Activated CD8-positive, alpha-beta memory T cell treated with anti-CD3 and anti-CD28 coated beads, Interleukin-2, amount 10 ng/mL, durations not matched to agents 7 days and 5 days (primary cell): ENCODE measurements around the gene MDGA2. TPM values are rescaled to one million over a fixed set of nuclear protein-coding genes. Genes with fewer than 3 reads are reported as not detected.
"Not testable (repeated sequence)": the region's sequence is repeated elsewhere in the genome, so short reads cannot be mapped to it uniquely, and the experiment has no call there.

Experiments used
- ATAC-seq: fragments of 150-1000 bp; cut with Tn5 transposase; one replicate; pipeline ENCODE4 v1.10.0; 2021; ENCODE audit warnings: moderate library complexity
- CTCF ChIA-PET: fragments of 350-600 bp; sonication (Branson Sonifier 250); formaldehyde crosslinking; loops from one replicate; lab custom pipeline; 2021; ENCODE audit warnings: antibody characterized with exemption; lab: Charles Lee
- DNase-seq: peaks from one replicate; pipeline ENCODE4 v3.0.0-alpha.2; 2020
- H3K27ac Mint-ChIP-seq: one replicate; pipeline ENCODE4 v1.8.0; 2021; ENCODE audit warnings: mild to moderate bottlenecking, mixed read lengths
- H3K27me3 Mint-ChIP-seq: one replicate; pipeline ENCODE4 v1.8.0; 2021; ENCODE audit warnings: mixed read lengths
- H3K36me3 Mint-ChIP-seq: one replicate; pipeline ENCODE4 v1.8.0; 2021; ENCODE audit warnings: mild to moderate bottlenecking, mixed read lengths
- H3K4me1 Mint-ChIP-seq: one replicate; pipeline ENCODE4 v1.8.0; 2021; ENCODE audit warnings: mixed read lengths
- H3K4me3 Mint-ChIP-seq: one replicate; pipeline ENCODE4 v1.8.0; 2021; ENCODE audit warnings: mild to moderate bottlenecking, moderate library complexity, mixed read lengths
- H3K9me3 Mint-ChIP-seq: one replicate; pipeline ENCODE4 v1.8.0; 2022; ENCODE audit warnings: low read depth, mixed read lengths
- total RNA-seq, 2 experiments: library from RNA; stranded (reverse); gene quantifications; one replicate each; pipeline ENCODE4 v1.2.3, GENCODE V29; 2021

The MDGA2 gene
- total RNA-seq, 2 experiments from 2014 or later = not detected

- CTCF ChIA-PET = no interaction called here
Measured at GRCh38 chr14:47322751-47323150, 352.7 kb downstream of the MDGA2 start.

GRCh38 chr14:47302121-47302520 lies 373.3 kb downstream of the MDGA2 start:
- Mint-ChIP-seq H3K9me3 (peaks cover 2% of the 10 kb centered on the region), H3K27ac (no peak overlapping the region), H3K4me3 (no peak overlapping the region), H3K27me3 (no peaks in the 10 kb centered on the region), H3K36me3 (no peaks in the 10 kb centered on the region), H3K4me1 (no peaks in the 10 kb centered on the region)
- DNase-seq = no peak
- ATAC-seq = no peak
- CTCF ChIA-PET = no interaction called here

More at GRCh38 chr14:47322751-47323150, 352.7 kb downstream of the MDGA2 start:
- Mint-ChIP-seq H3K9me3 (peaks cover 20% of the 10 kb centered on the region), H3K4me3 (no peak overlapping the region), H3K27me3 (no peaks in the 10 kb centered on the region), H3K36me3 (no peaks in the 10 kb centered on the region), H3K4me1 (no peaks in the 10 kb centered on the region), H3K27ac (no peak overlapping the region)
- DNase-seq = no peak
- ATAC-seq = no peak

- CTCF ChIA-PET = no interaction called here
- Mint-ChIP-seq H3K36me3 (no peaks in the 10 kb centered on the region), H3K9me3 (peaks cover 5% of the 10 kb centered on the region), H3K4me3 (no peak overlapping the region), H3K27me3 (no peaks in the 10 kb centered on the region), H3K27ac (no peak overlapping the region), H3K4me1 (no peaks in the 10 kb centered on the region)
- DNase-seq = no peak
- no peak for ATAC-seq
Measured at GRCh38 chr14:47300796-47301195, 374.6 kb downstream of the MDGA2 start.

- CTCF ChIA-PET = no interaction called here
- Mint-ChIP-seq H3K4me1 (no peaks in the 10 kb centered on the region), H3K9me3 (peaks cover 3% of the 10 kb centered on the region), H3K27ac (no peak overlapping the region), H3K27me3 (no peaks in the 10 kb centered on the region), H3K4me3 (no peak overlapping the region), H3K36me3 (no peaks in the 10 kb centered on the region)
- DNase-seq (no peak), ATAC-seq (no peak)
Measured at GRCh38 chr14:47297374-47297773, 378.0 kb downstream of the MDGA2 start.

- Mint-ChIP-seq H3K4me3 (no peak overlapping the region), H3K4me1 (no peaks in the 10 kb centered on the region), H3K9me3 (peaks cover 2% of the 10 kb centered on the region), H3K27me3 (no peaks in the 10 kb centered on the region), H3K27ac (no peak overlapping the region), H3K36me3 (no peaks in the 10 kb centered on the region)
- CTCF ChIA-PET = no interaction called here
- no peak for ATAC-seq
- no peak for DNase-seq
Measured at GRCh38 chr14:47284283-47284682, 391.1 kb downstream of the MDGA2 start.

- H3K4me1 Mint-ChIP-seq, H3K36me3 Mint-ChIP-seq, ATAC-seq, CTCF ChIA-PET, DNase-seq, H3K4me3 Mint-ChIP-seq, H3K27ac Mint-ChIP-seq, H3K9me3 Mint-ChIP-seq, H3K27me3 Mint-ChIP-seq: not testable (repeated sequence)
Measured at GRCh38 chr14:47281761-47282160, 393.6 kb downstream of the MDGA2 start.

GRCh38 chr14:47278233-47278842 lies 397.1 kb downstream of the MDGA2 start:
- CTCF ChIA-PET = no interaction called here
- Mint-ChIP-seq H3K27me3 (no peaks in the 10 kb centered on the region), H3K9me3 (peaks cover 2% of the 10 kb centered on the region), H3K4me3 (no peak overlapping the region), H3K4me1 (no peaks in the 10 kb centered on the region), H3K27ac (no peak overlapping the region), H3K36me3 (no peaks in the 10 kb centered on the region)
- ATAC-seq = no peak
- peak; percentile 46 for DNase-seq

- Mint-ChIP-seq H3K27me3 (no peaks in the 10 kb centered on the region), H3K4me1 (no peaks in the 10 kb centered on the region), H3K27ac (no peak overlapping the region), H3K36me3 (no peaks in the 10 kb centered on the region), H3K9me3 (no peaks in the 10 kb centered on the region), H3K4me3 (no peak overlapping the region)
- ATAC-seq = no peak
- CTCF ChIA-PET = no interaction called here
- DNase-seq = no peak
Measured at GRCh38 chr14:47277703-47278102, 397.7 kb downstream of the MDGA2 start.

- Mint-ChIP-seq H3K9me3 (no peaks in the 10 kb centered on the region), H3K36me3 (no peaks in the 10 kb centered on the region), H3K27me3 (no peaks in the 10 kb centered on the region), H3K4me3 (no peak overlapping the region), H3K4me1 (no peaks in the 10 kb centered on the region), H3K27ac (no peak overlapping the region)
- CTCF ChIA-PET = no interaction called here
- ATAC-seq (no peak), DNase-seq (no peak)
Measured at GRCh38 chr14:47276931-47277330, 398.5 kb downstream of the MDGA2 start.

- DNase-seq = no peak
Measured at GRCh38 chr14:47273939-47274338, 401.5 kb downstream of the MDGA2 start.

GRCh38 chr14:47270715-47271114 lies 404.7 kb downstream of the MDGA2 start:
- DNase-seq = no peak
- H3K36me3 Mint-ChIP-seq = no peaks in the 10 kb centered on the region
- H3K27ac Mint-ChIP-seq = no peak overlapping the region
- CTCF ChIA-PET = no interaction called here
- no peaks in the 10 kb centered on the region for H3K27me3 Mint-ChIP-seq
- no peaks in the 10 kb centered on the region for H3K9me3 Mint-ChIP-seq
- no peaks in the 10 kb centered on the region for H3K4me1 Mint-ChIP-seq
- no peak for ATAC-seq
- no peak overlapping the region for H3K4me3 Mint-ChIP-seq

More at GRCh38 chr14:47273939-47274338, 401.5 kb downstream of the MDGA2 start:
- H3K4me3 Mint-ChIP-seq = no peak overlapping the region
- no peaks in the 10 kb centered on the region for H3K27me3 Mint-ChIP-seq
- H3K9me3 Mint-ChIP-seq = no peaks in the 10 kb centered on the region
- no peak for ATAC-seq
- no peak overlapping the region for H3K27ac Mint-ChIP-seq
- H3K36me3 Mint-ChIP-seq = no peaks in the 10 kb centered on the region
- CTCF ChIA-PET = no interaction called here
- H3K4me1 Mint-ChIP-seq = no peaks in the 10 kb centered on the region

GRCh38 chr14:47269756-47270492 lies 405.5 kb downstream of the MDGA2 start:
- no peak for ATAC-seq

GRCh38 chr14:47264842-47265241 lies 410.6 kb downstream of the MDGA2 start:
- ATAC-seq (no peak), DNase-seq (no peak)
- Mint-ChIP-seq H3K27ac (no peak overlapping the region), H3K4me3 (no peak overlapping the region), H3K36me3 (no peaks in the 10 kb centered on the region), H3K27me3 (no peaks in the 10 kb centered on the region), H3K4me1 (no peaks in the 10 kb centered on the region), H3K9me3 (no peaks in the 10 kb centered on the region)
- CTCF ChIA-PET = no interaction called here

More at GRCh38 chr14:47269756-47270492, 405.5 kb downstream of the MDGA2 start:
- Mint-ChIP-seq H3K27ac (no peak overlapping the region), H3K36me3 (no peaks in the 10 kb centered on the region), H3K4me1 (no peaks in the 10 kb centered on the region), H3K4me3 (no peak overlapping the region), H3K27me3 (no peaks in the 10 kb centered on the region), H3K9me3 (no peaks in the 10 kb centered on the region)
- no peak for DNase-seq
- CTCF ChIA-PET = no interaction called here

- Mint-ChIP-seq H3K36me3 (no peaks in the 10 kb centered on the region), H3K27ac (no peak overlapping the region), H3K4me3 (no peak overlapping the region), H3K27me3 (no peaks in the 10 kb centered on the region), H3K4me1 (no peaks in the 10 kb centered on the region), H3K9me3 (peaks cover 5% of the 10 kb centered on the region)
- DNase-seq = no peak
- no peak for ATAC-seq
- CTCF ChIA-PET = no interaction called here
Measured at GRCh38 chr14:47262801-47263200, 412.6 kb downstream of the MDGA2 start.
